Neuronal stem cell (in vitro differentiated cells): ENCODE data around the gene PXK.
A peak's percentile ranks its signal among the peaks of the same experiment; 100 is the strongest.
"Not testable (repeated sequence)": the region's sequence is repeated elsewhere in the genome, so short reads cannot be mapped to it uniquely, and the experiment has no call there.

Experiments used
- DNase-seq: peaks from one replicate; pipeline ENCODE4 v3.0.0-alpha.2; 2013; ENCODE audit warnings: low spot score
- H2AFZ ChIP-seq: one replicate; pipeline ENCODE4 v1.6.1; 2013; ENCODE audit warnings: mild to moderate bottlenecking, low read length, inconsistent platforms
- H2AK5ac ChIP-seq: 2 replicates; pipeline ENCODE4 v1.6.1; 2013; ENCODE audit warnings: low read depth, mild to moderate bottlenecking, inconsistent platforms, low read length, moderate library complexity, mixed read lengths
- H2BK120ac ChIP-seq: 2 replicates; pipeline ENCODE4 v1.6.1; 2013; ENCODE audit warnings: low read depth, mild to moderate bottlenecking, inconsistent platforms, low read length, moderate library complexity, mixed read lengths
- H2BK12ac ChIP-seq: one replicate; pipeline ENCODE4 v1.6.1; 2013; ENCODE audit warnings: low read length, inconsistent platforms
- H2BK15ac ChIP-seq: 2 replicates; pipeline ENCODE4 v1.6.1; 2013; ENCODE audit warnings: mild to moderate bottlenecking, low read length, inconsistent platforms, mixed read lengths
- H2BK5ac ChIP-seq: one replicate; pipeline ENCODE4 v1.6.1; 2013; ENCODE audit warnings: inconsistent platforms, mild to moderate bottlenecking, low read length, moderate library complexity
- H3K14ac ChIP-seq: one replicate; pipeline ENCODE4 v1.6.1; 2013; ENCODE audit warnings: low read length, inconsistent platforms
- H3K18ac ChIP-seq: 2 replicates; pipeline ENCODE4 v1.6.1; 2013; ENCODE audit warnings: low read length, inconsistent platforms
- H3K23ac ChIP-seq: 2 replicates; pipeline ENCODE4 v1.6.1; 2013; ENCODE audit warnings: low read depth, mild to moderate bottlenecking, mixed read lengths, low read length, inconsistent platforms; ENCODE audit not compliant: poor library complexity
- H3K27ac ChIP-seq: replicated peaks from 3 replicates; pipeline ENCODE4 v1.5.1; 2013; ENCODE audit warnings: low read length, inconsistent platforms
- H3K27me3 ChIP-seq, 3 experiments: 2 replicates each; pipeline ENCODE4 v1.6.1; 2013; ENCODE audit warnings: low read length in 3 of 3, mild to moderate bottlenecking in 2 of 3, inconsistent platforms in 1 of 3, low read depth in 1 of 3, mixed read lengths in 1 of 3, moderate library complexity in 1 of 3; ENCODE audit not compliant: control insufficient read depth in 3 of 3, insufficient read depth in 3 of 3
- H3K36me3 ChIP-seq, 2 donors: replicated peaks in 1 of 2; 2 replicates each; pipeline ENCODE4 v1.6.1; 2013; ENCODE audit warnings: low read length in 2 of 2; ENCODE audit not compliant: control insufficient read depth in 2 of 2, insufficient read depth in 2 of 2
- H3K4ac ChIP-seq: 2 replicates; pipeline ENCODE4 v1.6.1; 2013; ENCODE audit warnings: inconsistent platforms, mild to moderate bottlenecking, low read length, moderate library complexity
- H3K4me1 ChIP-seq, 2 donors: 1 replicate in 1 of 2; 2 replicates in 1 of 2; pipeline ENCODE4 v1.6.1; 2013; ENCODE audit warnings: low read length in 2 of 2, low read depth in 1 of 2; ENCODE audit not compliant: control insufficient read depth in 2 of 2, insufficient read depth in 1 of 2
- H3K4me2 ChIP-seq: one replicate; pipeline ENCODE4 v1.6.1; 2013; ENCODE audit warnings: mild to moderate bottlenecking, low read length, inconsistent platforms; ENCODE audit not compliant: insufficient read depth, poor library complexity, severe bottlenecking
- H3K4me3 ChIP-seq, 2 donors: 2 replicates each; pipeline ENCODE4 v1.5.1; 2013; ENCODE audit warnings: low read length in 2 of 2, mild to moderate bottlenecking in 2 of 2, inconsistent platforms in 1 of 2, moderate library complexity in 1 of 2
- H3K79me1 ChIP-seq: one replicate; pipeline ENCODE4 v1.6.1; 2013; ENCODE audit warnings: low read depth, mild to moderate bottlenecking, inconsistent platforms, low read length, moderate library complexity
- H3K9ac ChIP-seq: one replicate; pipeline ENCODE4 v1.6.1; 2013; ENCODE audit warnings: mild to moderate bottlenecking, low read depth, low read length, inconsistent platforms; ENCODE audit not compliant: poor library complexity
- H3K9me3 ChIP-seq, 2 donors: replicated peaks in 1 of 2; 2 replicates each; pipeline versions ENCODE3 to v1.6.1; 2013; ENCODE audit warnings: low read length in 2 of 2, mild to moderate bottlenecking in 2 of 2, inconsistent platforms in 1 of 2, low read depth in 1 of 2, mixed read lengths in 1 of 2, moderate library complexity in 1 of 2; ENCODE audit not compliant: control insufficient read depth in 2 of 2, insufficient read depth in 1 of 2
- H4K8ac ChIP-seq: one replicate; pipeline ENCODE4 v1.6.1; 2013; ENCODE audit warnings: low read depth, mild to moderate bottlenecking, inconsistent platforms, low read length, moderate library complexity
- H4K91ac ChIP-seq: one replicate; pipeline ENCODE4 v1.6.1; 2013; ENCODE audit warnings: low read length, low read depth, mild to moderate bottlenecking, inconsistent platforms; ENCODE audit not compliant: poor library complexity
- WGBS, 2 donors: extraction: QIAGEN DNeasy Blood & Tissue Kit; methylation state at CpG; one replicate each; pipeline ENCODE4 v1.1.7; 2013; ENCODE audit warnings: missing lambda C conversion rate in 2 of 2, mixed read lengths in 1 of 2; ENCODE audit not compliant: insufficient read length in 2 of 2, insufficient replicate concordance in 1 of 2; ENCODE audit errors: extremely low coverage in 2 of 2; 5-methylcytosine and 5-hydroxymethylcytosine counted together

PXK gene

DNA sequence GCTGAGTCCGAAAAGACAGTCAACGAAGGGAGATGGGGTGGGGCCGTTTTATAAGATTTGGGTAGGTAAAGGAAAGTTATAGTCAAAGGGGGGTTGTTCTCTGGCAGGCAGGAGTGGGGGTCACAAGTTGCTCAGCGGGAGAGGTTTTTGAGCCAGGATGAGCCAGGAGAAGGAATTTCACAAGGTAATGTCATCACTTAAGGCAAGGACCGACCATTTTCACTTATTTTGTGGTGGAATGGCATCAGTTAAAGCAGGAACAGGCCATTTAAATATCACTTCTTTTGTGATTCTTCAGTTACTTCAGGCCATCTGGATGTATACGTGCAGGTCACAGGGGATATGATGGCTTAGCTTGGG is 108.3 kb downstream of the PXK start:
- not testable (repeated sequence) for H3K14ac ChIP-seq, H3K4me3 ChIP-seq, H3K23ac ChIP-seq, H3K27ac ChIP-seq, H2BK15ac ChIP-seq, H2BK120ac ChIP-seq, H3K9me3 ChIP-seq, H4K91ac ChIP-seq, H2BK5ac ChIP-seq, H3K27me3 ChIP-seq, H2BK12ac ChIP-seq, H2AK5ac ChIP-seq, H3K4me1 ChIP-seq, DNase-seq, H3K4ac ChIP-seq, H3K4me2 ChIP-seq, H3K79me1 ChIP-seq, H3K9ac ChIP-seq, H4K8ac ChIP-seq, H3K36me3 ChIP-seq, H3K18ac ChIP-seq
- peak overlapping the region; percentile 53 for H2AFZ ChIP-seq
- no CpG with 5 or more reads among the region's 6 CpGs for WGBS, 2 donors

DNA sequence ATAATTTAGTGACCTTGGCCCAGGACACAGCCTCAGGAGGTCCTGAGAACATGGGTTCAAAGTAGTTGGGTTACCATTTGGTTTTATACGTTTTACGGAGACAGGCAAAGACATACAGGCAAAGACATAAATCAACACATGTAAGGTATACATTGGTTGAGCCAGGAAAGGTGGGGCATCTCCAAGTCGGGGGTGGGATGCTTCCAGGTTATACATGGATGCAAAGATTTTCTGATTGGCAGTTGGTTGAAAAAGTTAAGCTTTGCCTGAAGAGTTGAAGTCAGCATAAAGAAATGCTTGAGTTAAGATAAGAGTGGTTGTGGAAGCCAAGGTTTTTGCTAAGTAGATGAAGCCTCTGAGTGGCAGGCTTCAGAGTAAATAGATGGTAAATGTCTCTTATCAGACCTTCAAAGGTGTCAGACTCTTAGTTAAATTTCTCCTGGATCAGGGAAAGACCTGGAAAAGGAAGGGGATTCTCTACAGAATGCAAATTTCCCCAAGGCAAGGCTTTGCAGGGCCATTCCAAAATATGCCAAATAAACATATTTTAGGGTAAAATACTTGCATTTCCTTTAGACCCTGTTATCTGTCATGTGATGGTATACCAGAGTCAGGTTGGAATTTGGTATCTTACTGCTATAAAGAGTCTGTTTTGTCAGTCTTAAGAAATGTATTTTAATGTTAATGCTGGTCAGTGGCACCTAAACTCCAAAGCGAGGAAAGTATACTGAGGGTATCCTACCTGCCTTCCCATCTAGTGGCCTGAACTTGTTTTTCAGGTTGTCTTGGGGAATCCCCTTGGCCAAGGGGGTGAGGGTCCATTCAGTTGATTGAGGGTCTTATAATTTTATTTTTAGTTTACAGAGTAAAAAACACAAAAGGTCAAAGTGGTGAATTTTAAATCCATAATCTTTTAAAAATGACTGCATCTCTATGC is 109.1 kb downstream of the PXK start:
- no peak overlapping the region for H3K18ac ChIP-seq
- no peak overlapping the region for H4K8ac ChIP-seq
- no peaks in the 10 kb centered on the region for H3K79me1 ChIP-seq
- no peak overlapping the region for H2BK5ac ChIP-seq
- H2BK120ac ChIP-seq, result no peak overlapping the region
- no peak overlapping the region for H3K4me3 ChIP-seq
- H2AFZ ChIP-seq, result no peak overlapping the region
- H3K14ac ChIP-seq, result no peak overlapping the region
- no peak overlapping the region for H3K23ac ChIP-seq
- H2BK12ac ChIP-seq, result no peak overlapping the region
- H3K36me3 ChIP-seq, result no peaks in the 10 kb centered on the region
- H3K9ac ChIP-seq, result no peak overlapping the region
- H3K4ac ChIP-seq, result no peak overlapping the region
- no CpG with 5 or more reads among the region's 4 CpGs for WGBS, 2 donors
- no peaks in the 10 kb centered on the region for H3K4me1 ChIP-seq
- no peak overlapping the region for H2AK5ac ChIP-seq
- no peak overlapping the region for H3K27ac ChIP-seq
- H4K91ac ChIP-seq, result no peak overlapping the region
- H3K4me2 ChIP-seq, result no peak overlapping the region
- H2BK15ac ChIP-seq, result no peak overlapping the region
- no peaks in the 10 kb centered on the region for H3K27me3 ChIP-seq
- DNase-seq, result no peak
- H3K9me3 ChIP-seq, result no peaks in the 10 kb centered on the region

DNA sequence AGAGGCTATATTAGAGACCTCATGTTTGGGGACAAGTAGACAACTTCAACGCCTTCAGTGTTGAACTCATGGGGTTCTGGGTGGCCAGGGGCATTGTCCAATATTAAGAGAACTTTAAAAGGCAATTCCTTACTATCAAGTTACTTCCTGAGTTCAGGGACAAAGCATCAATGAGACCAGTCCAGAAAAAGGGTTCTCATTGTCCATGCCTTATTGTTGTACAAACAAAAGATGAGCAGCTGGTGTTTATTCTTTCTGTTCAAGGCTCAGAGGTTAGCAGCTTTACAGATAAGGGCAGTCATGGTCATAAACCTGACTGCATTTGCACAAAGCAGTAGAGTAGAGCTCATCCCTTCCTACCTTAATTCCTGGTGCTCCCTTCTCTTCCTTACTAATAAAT is 119.5 kb downstream of the PXK start:
- H4K8ac ChIP-seq, result no peak overlapping the region
- no peaks in the 10 kb centered on the region for H3K27me3 ChIP-seq
- H3K79me1 ChIP-seq, result no peaks in the 10 kb centered on the region
- H3K4me1 ChIP-seq, result peaks cover 0 to 2% of the 10 kb centered on the region in 2 donors
- H4K91ac ChIP-seq, result no peak overlapping the region
- no peak overlapping the region for H2AFZ ChIP-seq
- no peak overlapping the region for H3K23ac ChIP-seq
- no peak overlapping the region for H3K4ac ChIP-seq
- H2BK15ac ChIP-seq, result no peak overlapping the region
- no peak overlapping the region for H3K14ac ChIP-seq
- H3K4me2 ChIP-seq, result no peak overlapping the region
- H3K36me3 ChIP-seq, result no peaks in the 10 kb centered on the region
- no peak overlapping the region for H2BK12ac ChIP-seq
- no peak overlapping the region for H3K4me3 ChIP-seq
- no peak overlapping the region for H3K27ac ChIP-seq
- no CpG with 5 or more reads among the region's 1 CpG for WGBS, 2 donors
- no peak for DNase-seq
- H3K9ac ChIP-seq, result no peak overlapping the region
- no peak overlapping the region for H3K18ac ChIP-seq
- H2BK120ac ChIP-seq, result no peak overlapping the region
- H2AK5ac ChIP-seq, result no peak overlapping the region
- no peak overlapping the region for H2BK5ac ChIP-seq
- H3K9me3 ChIP-seq, result peaks cover 3 to 26% of the 10 kb centered on the region in 2 donors

DNA sequence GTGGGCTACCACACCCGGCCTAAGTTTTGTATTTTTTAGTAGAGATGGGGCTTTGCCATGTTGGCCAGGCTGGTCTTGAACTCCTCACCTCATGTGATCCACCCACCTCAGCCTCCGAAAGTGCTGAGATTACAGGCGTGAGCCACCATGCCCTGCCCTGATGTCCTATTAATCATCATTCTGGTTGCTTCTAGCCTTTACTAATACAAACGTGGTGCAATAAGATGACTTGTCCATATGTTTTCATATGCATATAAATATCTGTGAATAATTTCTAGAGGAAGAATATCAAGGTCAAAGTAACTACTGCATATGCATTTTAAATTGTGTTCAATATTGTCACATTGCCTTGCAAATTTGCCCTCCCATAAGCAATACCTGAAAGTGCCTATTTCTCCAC is 126.5 kb downstream of the PXK start:
- DNase-seq, result no peak
- Histone ChIP-seq H3K4me3 (no peak overlapping the region), H3K18ac (no peak overlapping the region)

More for the DNA sequence above, 126.5 kb downstream of the PXK start:
- H2BK12ac ChIP-seq, result no peak overlapping the region
- no peak overlapping the region for H4K8ac ChIP-seq
- H2BK120ac ChIP-seq, result no peak overlapping the region
- H2AK5ac ChIP-seq, result no peak overlapping the region
- H3K4me1 ChIP-seq, result peaks cover 0 to 3% of the 10 kb centered on the region in 2 donors
- no peak overlapping the region for H3K9ac ChIP-seq
- no peak overlapping the region for H2BK15ac ChIP-seq
- H3K14ac ChIP-seq, result no peak overlapping the region
- H3K9me3 ChIP-seq, result peaks cover 0 to 12% of the 10 kb centered on the region in 2 donors
- no peak overlapping the region for H2BK5ac ChIP-seq
- H3K23ac ChIP-seq, result no peak overlapping the region
- H3K36me3 ChIP-seq, result no peaks in the 10 kb centered on the region
- WGBS, 2 donors, result no CpG with 5 or more reads among the region's 4 CpGs
- no peaks in the 10 kb centered on the region for H3K27me3 ChIP-seq
- no peak overlapping the region for H3K27ac ChIP-seq
- no peak overlapping the region for H4K91ac ChIP-seq
- H3K4me2 ChIP-seq, result no peak overlapping the region
- no peaks in the 10 kb centered on the region for H3K79me1 ChIP-seq
- H2AFZ ChIP-seq, result no peak overlapping the region
- no peak overlapping the region for H3K4ac ChIP-seq
